Measurements from ENCODE around the gene PDCD2L. TPM values are rescaled to one million over a fixed set of nuclear protein-coding genes. Genes with fewer than 3 reads are reported as not detected.

The PDCD2L gene
- total and polyA plus RNA-seq, 2 of the 8 experiments (the other 6 are each of a cell fraction or from before 2014, with no cell fraction given), result 51.5 to 78.1 TPM

DNA sequence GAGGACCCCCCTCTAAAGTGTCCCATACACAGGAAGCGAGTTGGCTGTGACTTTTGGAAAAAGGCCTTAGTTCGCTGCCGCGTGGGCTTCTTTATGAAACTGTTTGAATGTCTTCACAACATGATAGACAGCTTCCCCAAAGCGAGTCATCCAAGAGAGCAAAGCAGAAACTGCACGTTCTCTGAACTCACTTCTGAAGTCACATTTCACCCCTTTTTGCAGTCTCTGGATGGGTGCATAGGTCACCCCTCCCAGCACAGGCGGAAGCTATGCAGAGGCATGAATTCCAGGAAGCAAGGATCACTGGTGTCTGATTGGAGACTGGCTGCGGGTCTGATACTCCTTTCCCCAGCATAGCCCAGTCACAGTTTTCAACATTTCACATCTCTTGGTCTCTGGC, 28.6 kb upstream of the PDCD2L start (continued):
- no peak for TF ChIP-seq BCL11A (IDR thresholded peaks at IDR 0.05; ENCODE audit: low read depth in 2 of 2, low read length in 2 of 2)
- TF ChIP-seq CHD7 (IDR thresholded peaks at IDR 0.05; ENCODE audit: insufficient replicate concordance, low read length), result no peak
- TF ChIP-seq EP300 (IDR thresholded peaks at IDR 0.05; ENCODE audit: borderline replicate concordance in 1 of 2, low read depth in 2 of 2, low read length in 2 of 2), result no peak
- no peak for TF ChIP-seq E2F6 (IDR thresholded peaks at IDR 0.05)
